ENCODE measurements around the gene DSCAM.

DNA sequence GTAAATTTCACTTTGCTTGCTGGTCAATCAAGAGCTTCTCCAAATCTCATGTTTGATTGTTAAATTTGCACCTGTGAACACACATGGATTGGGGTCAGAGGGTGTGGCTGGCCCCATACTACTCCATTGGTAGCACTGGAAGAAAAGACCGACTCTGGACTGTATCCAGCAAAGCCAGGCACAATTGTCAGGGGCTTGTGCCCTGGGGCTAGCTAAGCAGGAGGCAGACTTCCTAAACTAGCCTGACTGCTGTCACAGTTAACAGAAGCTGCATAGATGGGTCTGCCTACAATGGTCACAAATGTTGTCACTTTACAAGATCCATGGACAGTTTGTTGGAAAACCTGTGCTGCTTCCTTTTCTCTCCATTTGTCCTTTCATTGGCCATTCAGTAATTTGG is 421.0 kb downstream of the DSCAM start:
- TF ChIP-seq POLR2A (IDR thresholded peaks at IDR 0.05), result no peak
- TF ChIP-seq, protein P1, sequence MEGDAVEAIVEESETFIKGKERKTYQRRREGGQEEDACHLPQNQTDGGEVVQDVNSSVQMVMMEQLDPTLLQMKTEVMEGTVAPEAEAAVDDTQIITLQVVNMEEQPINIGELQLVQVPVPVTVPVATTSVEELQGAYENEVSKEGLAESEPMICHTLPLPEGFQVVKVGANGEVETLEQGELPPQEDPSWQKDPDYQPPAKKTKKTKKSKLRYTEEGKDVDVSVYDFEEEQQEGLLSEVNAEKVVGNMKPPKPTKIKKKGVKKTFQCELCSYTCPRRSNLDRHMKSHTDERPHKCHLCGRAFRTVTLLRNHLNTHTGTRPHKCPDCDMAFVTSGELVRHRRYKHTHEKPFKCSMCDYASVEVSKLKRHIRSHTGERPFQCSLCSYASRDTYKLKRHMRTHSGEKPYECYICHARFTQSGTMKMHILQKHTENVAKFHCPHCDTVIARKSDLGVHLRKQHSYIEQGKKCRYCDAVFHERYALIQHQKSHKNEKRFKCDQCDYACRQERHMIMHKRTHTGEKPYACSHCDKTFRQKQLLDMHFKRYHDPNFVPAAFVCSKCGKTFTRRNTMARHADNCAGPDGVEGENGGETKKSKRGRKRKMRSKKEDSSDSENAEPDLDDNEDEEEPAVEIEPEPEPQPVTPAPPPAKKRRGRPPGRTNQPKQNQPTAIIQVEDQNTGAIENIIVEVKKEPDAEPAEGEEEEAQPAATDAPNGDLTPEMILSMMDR (IDR thresholded peaks at IDR 0.05 in 4 of 5, conservative IDR thresholded peaks at IDR 0.05 in 1 of 5), result no peak
